Measurements from ENCODE around the gene MSH3. TPM values are rescaled to one million over a fixed set of nuclear protein-coding genes. Genes with fewer than 3 reads are reported as not detected.

Gene MSH3
- total RNA-seq, 1 experiment from 2014 or later: 17.2 TPM

GRCh38 chr5:80762573-80762972 is 108.1 kb downstream of the MSH3 start:
- Mint-ChIP-seq H3K4me3 (ENCODE audit: low read depth, unreplicated experiment) (no peak overlapping the region), H3K27ac (ENCODE audit: unreplicated experiment) (no peak overlapping the region), H3K4me1 (ENCODE audit: low read depth, unreplicated experiment) (no peaks in the 10 kb centered on the region), H3K36me3 (ENCODE audit: insufficient read depth, unreplicated experiment) (no peaks in the 10 kb centered on the region), H3K9me3 (ENCODE audit: low read depth, unreplicated experiment) (no peaks in the 10 kb centered on the region), H3K27me3 (ENCODE audit: unreplicated experiment) (no peaks in the 10 kb centered on the region)
- no TSS peak for BruUV-seq (replicated peaks)
- DNase-seq: no peak
- TF ChIP-seq CTCF (IDR thresholded peaks at IDR 0.05; ENCODE audit: unreplicated experiment): no peak
- CTCF ChIA-PET: interaction anchor here (0.5 kb wide), 1 partner anchor 132 kb away, joined by 7 read pairs; no protein-coding TSS in a partner anchor
- intact Hi-C loops (cut with micrococcal nuclease; ENCODE audit: unreplicated experiment): no loop called here

- CTCF ChIA-PET: interaction anchor here (1.7 kb wide), 1 partner anchor 345 kb away, joined by 5 read pairs; no protein-coding TSS in a partner anchor
- no peak for DNase-seq
These were observed 108.8 kb downstream of the MSH3 start for GRCh38 chr5:80763211-80763610.

GRCh38 chr5:80763873-80764647 is 109.6 kb downstream of the MSH3 start:
- no peaks in the 10 kb centered on the region for H3K36me3 Mint-ChIP-seq (ENCODE audit: insufficient read depth, unreplicated experiment)

More at GRCh38 chr5:80763211-80763610, 108.8 kb downstream of the MSH3 start:
- no peak overlapping the region for H3K27ac Mint-ChIP-seq (ENCODE audit: unreplicated experiment)
- BruUV-seq (replicated peaks): no TSS peak
- H3K36me3 Mint-ChIP-seq (ENCODE audit: insufficient read depth, unreplicated experiment): no peaks in the 10 kb centered on the region
- H3K9me3 Mint-ChIP-seq (ENCODE audit: low read depth, unreplicated experiment): no peaks in the 10 kb centered on the region
- no peaks in the 10 kb centered on the region for H3K27me3 Mint-ChIP-seq (ENCODE audit: unreplicated experiment)
- no peak for TF ChIP-seq CTCF (IDR thresholded peaks at IDR 0.05; ENCODE audit: unreplicated experiment)
- no peak overlapping the region for H3K4me3 Mint-ChIP-seq (ENCODE audit: low read depth, unreplicated experiment)
- intact Hi-C loops (cut with micrococcal nuclease; ENCODE audit: unreplicated experiment): no loop called here
- no peaks in the 10 kb centered on the region for H3K4me1 Mint-ChIP-seq (ENCODE audit: low read depth, unreplicated experiment)

GRCh38 chr5:80764786-80765185 is 110.3 kb downstream of the MSH3 start:
- Mint-ChIP-seq H3K36me3 (ENCODE audit: insufficient read depth, unreplicated experiment) (no peaks in the 10 kb centered on the region), H3K27ac (ENCODE audit: unreplicated experiment) (no peak overlapping the region), H3K9me3 (ENCODE audit: low read depth, unreplicated experiment) (no peaks in the 10 kb centered on the region), H3K27me3 (ENCODE audit: unreplicated experiment) (no peaks in the 10 kb centered on the region), H3K4me3 (ENCODE audit: low read depth, unreplicated experiment) (no peak overlapping the region), H3K4me1 (ENCODE audit: low read depth, unreplicated experiment) (no peaks in the 10 kb centered on the region)
- intact Hi-C loops (cut with micrococcal nuclease; ENCODE audit: unreplicated experiment): no loop called here
- CTCF ChIA-PET: interaction anchor here (1.1 to 1.7 kb wide), 2 partner anchors 28 to 344 kb away, joined by 5 read pairs; no protein-coding TSS in a partner anchor
- no peak for TF ChIP-seq CTCF (IDR thresholded peaks at IDR 0.05; ENCODE audit: unreplicated experiment)
- no peak for DNase-seq
- BruUV-seq (replicated peaks): no TSS peak

More at GRCh38 chr5:80763873-80764647, 109.6 kb downstream of the MSH3 start:
- TF ChIP-seq CTCF (IDR thresholded peaks at IDR 0.05; ENCODE audit: unreplicated experiment): no peak
- Mint-ChIP-seq H3K9me3 (ENCODE audit: low read depth, unreplicated experiment) (no peaks in the 10 kb centered on the region), H3K4me3 (ENCODE audit: low read depth, unreplicated experiment) (no peak overlapping the region), H3K27me3 (ENCODE audit: unreplicated experiment) (no peaks in the 10 kb centered on the region), H3K27ac (ENCODE audit: unreplicated experiment) (no peak overlapping the region), H3K4me1 (ENCODE audit: low read depth, unreplicated experiment) (no peaks in the 10 kb centered on the region)
- intact Hi-C loops (cut with micrococcal nuclease; ENCODE audit: unreplicated experiment): no loop called here
- no peak for DNase-seq
- CTCF ChIA-PET: interaction anchor here (1.1 to 1.7 kb wide), 2 partner anchors 27 to 344 kb away, joined by 5 read pairs; no protein-coding TSS in a partner anchor
- no TSS peak for BruUV-seq (replicated peaks)

Data from Calu3 (cell line).